ENCODE results near the gene ALG12. TPM values are rescaled to one million over a fixed set of nuclear protein-coding genes. Genes with fewer than 3 reads are reported as not detected.

Gene ALG12
- total and polyA plus RNA-seq, 2 experiments from 2014 or later = 18.7 to 23.3 TPM

DNA sequence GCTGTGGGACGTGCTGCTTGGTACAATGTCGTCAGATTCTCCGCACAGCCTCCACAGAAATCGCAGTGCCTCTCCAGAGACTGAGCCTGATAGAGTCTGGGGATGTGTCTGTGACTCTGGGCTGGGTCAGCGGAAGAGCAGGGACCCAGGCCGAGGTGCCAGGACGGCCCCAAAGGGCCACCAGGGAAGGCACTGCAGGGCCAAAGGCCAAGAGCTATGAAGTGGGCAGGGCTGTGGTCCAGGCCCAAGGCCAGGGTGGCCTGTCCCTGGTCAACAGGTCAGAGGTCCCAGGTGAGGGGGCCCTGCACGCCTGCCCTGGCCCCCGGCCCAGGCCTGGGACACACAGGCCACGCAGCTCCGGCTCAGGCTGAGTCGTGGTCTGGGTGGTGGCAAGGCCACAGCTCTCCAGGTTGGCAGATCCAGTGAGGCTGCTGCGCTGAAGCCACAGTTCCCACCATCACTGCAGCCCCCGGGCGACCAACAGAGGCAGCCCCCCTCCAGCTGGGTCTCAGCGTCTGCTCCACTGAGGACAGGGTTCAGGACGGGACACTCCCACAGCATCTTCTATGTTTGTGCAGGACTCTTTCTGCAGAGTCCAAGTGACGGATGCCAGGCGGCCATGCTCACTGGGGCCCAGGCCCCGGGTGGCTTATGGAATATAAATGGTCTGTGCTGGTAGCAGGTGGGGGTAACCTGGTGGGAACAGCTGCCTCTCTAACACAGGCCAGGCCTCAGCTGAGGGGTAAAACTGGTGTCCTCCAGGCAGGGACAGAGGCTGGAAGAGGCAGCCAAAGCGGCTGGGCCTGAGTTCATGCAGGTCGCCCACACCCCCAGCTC is 37.6 kb upstream of the ALG12 start:
- H3K4me3 Mint-ChIP-seq = no peak overlapping the region
- H3K36me3 Mint-ChIP-seq (ENCODE audit: low read depth) = no peaks in the 10 kb centered on the region
- H3K27me3 ChIP-seq (ENCODE audit: insufficient read depth) = peaks cover 10% of the 10 kb centered on the region; the same call in 1 of the 2 replicates
- H3K79me2 ChIP-seq (replicated peaks; ENCODE audit: insufficient read depth) = no peaks in the 10 kb centered on the region
- no peaks in the 10 kb centered on the region for H3K9me3 Mint-ChIP-seq
- no peak overlapping the region for H3K27ac Mint-ChIP-seq
- H4K20me1 ChIP-seq (replicated peaks; ENCODE audit: insufficient read depth) = no peaks in the 10 kb centered on the region
- no peaks in the 10 kb centered on the region for H3K9me2 ChIP-seq (ENCODE audit: insufficient read depth)
- H3K27ac ChIP-seq (ENCODE audit: low read depth) = no peak overlapping the region
- H2AFZ ChIP-seq = no peak overlapping the region
- H3K4me3 ChIP-seq = no peak overlapping the region
- no peaks in the 10 kb centered on the region for H3K4me1 ChIP-seq (ENCODE audit: insufficient read depth)
- H3K27me3 Mint-ChIP-seq (ENCODE audit: insufficient read depth, low read depth, poor library complexity) = peaks cover 7% of the 10 kb centered on the region
- H3K36me3 ChIP-seq (ENCODE audit: insufficient read depth) = no peaks in the 10 kb centered on the region
- ATAC-seq (no peak), DNase-seq (ENCODE audit: low spot score) (no peak)
- no peak for TF ChIP-seq ZNF331 (CRISPR knock-in tag; IDR thresholded peaks at IDR 0.05; ENCODE audit: low read depth)
- no peak for TF ChIP-seq CREB1 (CRISPR knock-in tag; IDR thresholded peaks at IDR 0.05; ENCODE audit: low read depth)
- TF ChIP-seq, protein P1, sequence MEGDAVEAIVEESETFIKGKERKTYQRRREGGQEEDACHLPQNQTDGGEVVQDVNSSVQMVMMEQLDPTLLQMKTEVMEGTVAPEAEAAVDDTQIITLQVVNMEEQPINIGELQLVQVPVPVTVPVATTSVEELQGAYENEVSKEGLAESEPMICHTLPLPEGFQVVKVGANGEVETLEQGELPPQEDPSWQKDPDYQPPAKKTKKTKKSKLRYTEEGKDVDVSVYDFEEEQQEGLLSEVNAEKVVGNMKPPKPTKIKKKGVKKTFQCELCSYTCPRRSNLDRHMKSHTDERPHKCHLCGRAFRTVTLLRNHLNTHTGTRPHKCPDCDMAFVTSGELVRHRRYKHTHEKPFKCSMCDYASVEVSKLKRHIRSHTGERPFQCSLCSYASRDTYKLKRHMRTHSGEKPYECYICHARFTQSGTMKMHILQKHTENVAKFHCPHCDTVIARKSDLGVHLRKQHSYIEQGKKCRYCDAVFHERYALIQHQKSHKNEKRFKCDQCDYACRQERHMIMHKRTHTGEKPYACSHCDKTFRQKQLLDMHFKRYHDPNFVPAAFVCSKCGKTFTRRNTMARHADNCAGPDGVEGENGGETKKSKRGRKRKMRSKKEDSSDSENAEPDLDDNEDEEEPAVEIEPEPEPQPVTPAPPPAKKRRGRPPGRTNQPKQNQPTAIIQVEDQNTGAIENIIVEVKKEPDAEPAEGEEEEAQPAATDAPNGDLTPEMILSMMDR (conservative IDR thresholded peaks at IDR 0.05; ENCODE audit: low read depth in 2 of 2) = no peak
- TF ChIP-seq NANOG (IDR thresholded peaks at IDR 0.05; ENCODE audit: borderline replicate concordance) = no peak
- TF ChIP-seq, protein P2, sequence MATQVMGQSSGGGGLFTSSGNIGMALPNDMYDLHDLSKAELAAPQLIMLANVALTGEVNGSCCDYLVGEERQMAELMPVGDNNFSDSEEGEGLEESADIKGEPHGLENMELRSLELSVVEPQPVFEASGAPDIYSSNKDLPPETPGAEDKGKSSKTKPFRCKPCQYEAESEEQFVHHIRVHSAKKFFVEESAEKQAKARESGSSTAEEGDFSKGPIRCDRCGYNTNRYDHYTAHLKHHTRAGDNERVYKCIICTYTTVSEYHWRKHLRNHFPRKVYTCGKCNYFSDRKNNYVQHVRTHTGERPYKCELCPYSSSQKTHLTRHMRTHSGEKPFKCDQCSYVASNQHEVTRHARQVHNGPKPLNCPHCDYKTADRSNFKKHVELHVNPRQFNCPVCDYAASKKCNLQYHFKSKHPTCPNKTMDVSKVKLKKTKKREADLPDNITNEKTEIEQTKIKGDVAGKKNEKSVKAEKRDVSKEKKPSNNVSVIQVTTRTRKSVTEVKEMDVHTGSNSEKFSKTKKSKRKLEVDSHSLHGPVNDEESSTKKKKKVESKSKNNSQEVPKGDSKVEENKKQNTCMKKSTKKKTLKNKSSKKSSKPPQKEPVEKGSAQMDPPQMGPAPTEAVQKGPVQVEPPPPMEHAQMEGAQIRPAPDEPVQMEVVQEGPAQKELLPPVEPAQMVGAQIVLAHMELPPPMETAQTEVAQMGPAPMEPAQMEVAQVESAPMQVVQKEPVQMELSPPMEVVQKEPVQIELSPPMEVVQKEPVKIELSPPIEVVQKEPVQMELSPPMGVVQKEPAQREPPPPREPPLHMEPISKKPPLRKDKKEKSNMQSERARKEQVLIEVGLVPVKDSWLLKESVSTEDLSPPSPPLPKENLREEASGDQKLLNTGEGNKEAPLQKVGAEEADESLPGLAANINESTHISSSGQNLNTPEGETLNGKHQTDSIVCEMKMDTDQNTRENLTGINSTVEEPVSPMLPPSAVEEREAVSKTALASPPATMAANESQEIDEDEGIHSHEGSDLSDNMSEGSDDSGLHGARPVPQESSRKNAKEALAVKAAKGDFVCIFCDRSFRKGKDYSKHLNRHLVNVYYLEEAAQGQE (IDR thresholded peaks at IDR 0.05; ENCODE audit: unreplicated experiment) = no peak
- TF ChIP-seq EZH2 (IDR thresholded peaks at IDR 0.05; ENCODE audit: low read depth, unreplicated experiment) = no peak
- no peak for TF ChIP-seq JUNB (IDR thresholded peaks at IDR 0.05; ENCODE audit: unreplicated experiment)
- no peak for TF ChIP-seq ZNF114 (CRISPR knock-in tag; IDR thresholded peaks at IDR 0.05)
- TF ChIP-seq, protein P3, sequence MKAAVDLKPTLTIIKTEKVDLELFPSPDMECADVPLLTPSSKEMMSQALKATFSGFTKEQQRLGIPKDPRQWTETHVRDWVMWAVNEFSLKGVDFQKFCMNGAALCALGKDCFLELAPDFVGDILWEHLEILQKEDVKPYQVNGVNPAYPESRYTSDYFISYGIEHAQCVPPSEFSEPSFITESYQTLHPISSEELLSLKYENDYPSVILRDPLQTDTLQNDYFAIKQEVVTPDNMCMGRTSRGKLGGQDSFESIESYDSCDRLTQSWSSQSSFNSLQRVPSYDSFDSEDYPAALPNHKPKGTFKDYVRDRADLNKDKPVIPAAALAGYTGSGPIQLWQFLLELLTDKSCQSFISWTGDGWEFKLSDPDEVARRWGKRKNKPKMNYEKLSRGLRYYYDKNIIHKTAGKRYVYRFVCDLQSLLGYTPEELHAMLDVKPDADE (IDR thresholded peaks at IDR 0.05) = no peak
- TF ChIP-seq POLR2AphosphoS5 (IDR thresholded peaks at IDR 0.05; ENCODE audit: low read depth) = no peak
- TF ChIP-seq EZH2phosphoT487 (IDR thresholded peaks at IDR 0.05; ENCODE audit: unreplicated experiment) = no peak
- TF ChIP-seq, protein P4, sequence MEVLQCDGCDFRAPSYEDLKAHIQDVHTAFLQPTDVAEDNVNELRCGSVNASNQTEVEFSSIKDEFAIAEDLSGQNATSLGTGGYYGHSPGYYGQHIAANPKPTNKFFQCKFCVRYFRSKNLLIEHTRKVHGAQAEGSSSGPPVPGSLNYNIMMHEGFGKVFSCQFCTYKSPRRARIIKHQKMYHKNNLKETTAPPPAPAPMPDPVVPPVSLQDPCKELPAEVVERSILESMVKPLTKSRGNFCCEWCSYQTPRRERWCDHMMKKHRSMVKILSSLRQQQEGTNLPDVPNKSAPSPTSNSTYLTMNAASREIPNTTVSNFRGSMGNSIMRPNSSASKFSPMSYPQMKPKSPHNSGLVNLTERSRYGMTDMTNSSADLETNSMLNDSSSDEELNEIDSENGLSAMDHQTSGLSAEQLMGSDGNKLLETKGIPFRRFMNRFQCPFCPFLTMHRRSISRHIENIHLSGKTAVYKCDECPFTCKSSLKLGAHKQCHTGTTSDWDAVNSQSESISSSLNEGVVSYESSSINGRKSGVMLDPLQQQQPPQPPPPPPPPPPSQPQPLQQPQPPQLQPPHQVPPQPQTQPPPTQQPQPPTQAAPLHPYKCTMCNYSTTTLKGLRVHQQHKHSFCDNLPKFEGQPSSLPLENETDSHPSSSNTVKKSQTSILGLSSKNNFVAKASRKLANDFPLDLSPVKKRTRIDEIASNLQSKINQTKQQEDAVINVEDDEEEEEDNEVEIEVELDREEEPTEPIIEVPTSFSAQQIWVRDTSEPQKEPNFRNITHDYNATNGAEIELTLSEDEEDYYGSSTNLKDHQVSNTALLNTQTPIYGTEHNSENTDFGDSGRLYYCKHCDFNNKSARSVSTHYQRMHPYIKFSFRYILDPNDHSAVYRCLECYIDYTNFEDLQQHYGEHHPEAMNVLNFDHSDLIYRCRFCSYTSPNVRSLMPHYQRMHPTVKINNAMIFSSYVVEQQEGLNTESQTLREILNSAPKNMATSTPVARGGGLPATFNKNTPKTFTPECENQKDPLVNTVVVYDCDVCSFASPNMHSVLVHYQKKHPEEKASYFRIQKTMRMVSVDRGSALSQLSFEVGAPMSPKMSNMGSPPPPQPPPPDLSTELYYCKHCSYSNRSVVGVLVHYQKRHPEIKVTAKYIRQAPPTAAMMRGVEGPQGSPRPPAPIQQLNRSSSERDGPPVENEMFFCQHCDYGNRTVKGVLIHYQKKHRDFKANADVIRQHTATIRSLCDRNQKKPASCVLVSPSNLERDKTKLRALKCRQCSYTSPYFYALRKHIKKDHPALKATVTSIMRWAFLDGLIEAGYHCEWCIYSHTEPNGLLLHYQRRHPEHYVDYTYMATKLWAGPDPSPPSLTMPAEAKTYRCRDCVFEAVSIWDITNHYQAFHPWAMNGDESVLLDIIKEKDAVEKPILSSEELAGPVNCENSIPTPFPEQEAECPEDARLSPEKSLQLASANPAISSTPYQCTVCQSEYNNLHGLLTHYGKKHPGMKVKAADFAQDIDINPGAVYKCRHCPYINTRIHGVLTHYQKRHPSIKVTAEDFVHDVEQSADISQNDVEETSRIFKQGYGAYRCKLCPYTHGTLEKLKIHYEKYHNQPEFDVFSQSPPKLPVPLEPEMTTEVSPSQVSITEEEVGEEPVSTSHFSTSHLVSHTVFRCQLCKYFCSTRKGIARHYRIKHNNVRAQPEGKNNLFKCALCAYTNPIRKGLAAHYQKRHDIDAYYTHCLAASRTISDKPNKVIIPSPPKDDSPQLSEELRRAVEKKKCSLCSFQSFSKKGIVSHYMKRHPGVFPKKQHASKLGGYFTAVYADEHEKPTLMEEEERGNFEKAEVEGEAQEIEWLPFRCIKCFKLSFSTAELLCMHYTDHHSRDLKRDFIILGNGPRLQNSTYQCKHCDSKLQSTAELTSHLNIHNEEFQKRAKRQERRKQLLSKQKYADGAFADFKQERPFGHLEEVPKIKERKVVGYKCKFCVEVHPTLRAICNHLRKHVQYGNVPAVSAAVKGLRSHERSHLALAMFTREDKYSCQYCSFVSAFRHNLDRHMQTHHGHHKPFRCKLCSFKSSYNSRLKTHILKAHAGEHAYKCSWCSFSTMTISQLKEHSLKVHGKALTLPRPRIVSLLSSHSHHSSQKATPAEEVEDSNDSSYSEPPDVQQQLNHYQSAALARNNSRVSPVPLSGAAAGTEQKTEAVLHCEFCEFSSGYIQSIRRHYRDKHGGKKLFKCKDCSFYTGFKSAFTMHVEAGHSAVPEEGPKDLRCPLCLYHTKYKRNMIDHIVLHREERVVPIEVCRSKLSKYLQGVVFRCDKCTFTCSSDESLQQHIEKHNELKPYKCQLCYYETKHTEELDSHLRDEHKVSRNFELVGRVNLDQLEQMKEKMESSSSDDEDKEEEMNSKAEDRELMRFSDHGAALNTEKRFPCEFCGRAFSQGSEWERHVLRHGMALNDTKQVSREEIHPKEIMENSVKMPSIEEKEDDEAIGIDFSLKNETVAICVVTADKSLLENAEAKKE (CRISPR knock-in tag; IDR thresholded peaks at IDR 0.05) = no peak
- no peak for TF ChIP-seq STAT1 (IDR thresholded peaks at IDR 0.05; ENCODE audit: unreplicated experiment)
- peaks cover 8% of the 10 kb centered on the region; the same call in 2 of the 3 replicates for H3K4me1 Mint-ChIP-seq
- no peak overlapping the region for H3K4me2 ChIP-seq
- H3F3A ChIP-seq (replicated peaks; ENCODE audit: low read depth) = no peaks in the 10 kb centered on the region

Data from GM23338 (cell line).